HepG2 (cell line): ENCODE results near the gene ASTN2. TPM values are rescaled to one million over a fixed set of nuclear protein-coding genes. Genes with fewer than 3 reads are reported as not detected.

ENCODE experiments used
- ATAC-seq: fragments of 200-7000 bp; cut with Tn5 transposase; 3 replicates; pipeline ENCODE4 v1.9.1; 2020; ENCODE audit warnings: mild to moderate bottlenecking, moderate library complexity
- BruUV-seq: library from RNA; stranded (reverse); fragments of 400-500 nt; replicated peaks from 2 replicates; lab custom pipeline; 2021; lab: Mats Ljungman, UMichigan
- CTCF ChIA-PET: fragments of 300-600 bp; formaldehyde crosslinking; extraction: SDS; loops from one replicate; lab custom pipeline; 2021; ENCODE audit warnings: low total read pairs, inconsistent platforms, low intra/inter-chr PET ratio; lab: Yijun Ruan, JAX
- POLR2A ChIA-PET: fragments of 350-600 bp; sonication (Branson Sonifier 250); formaldehyde crosslinking; loops from one replicate; lab custom pipeline; 2020; ENCODE audit warnings: antibody characterized with exemption, inconsistent platforms; lab: Yijun Ruan, JAX
- DNase-seq: peaks from one replicate; pipeline ENCODE4 v3.0.0-alpha.2; 2015; ENCODE audit warnings: low spot score
- FAIRE-seq: peaks from 3 replicates; lab custom pipeline; 2011; peaks lifted over from hg19 to GRCh38; lab: Jason Lieb, UNC
- H2AFZ ChIP-seq: one replicate; pipeline ENCODE4 v1.6.1; 2011; ENCODE audit warnings: low read length, inconsistent platforms
- H3K27ac ChIP-seq: fragments of 300-600 bp; 3 replicates; pipeline ENCODE4 v1.8.0; 2011; ENCODE audit warnings: mixed run types, mild to moderate bottlenecking, mixed read lengths, low read length, inconsistent platforms; ENCODE audit not compliant: insufficient read depth; ENCODE audit errors: extremely low read length
- H3K27me3 ChIP-seq, 2 experiments: fragments of 200-600 bp in 1 of 2; 2 replicates in 1 of 2; 3 replicates in 1 of 2; pipeline versions ENCODE4 v1.6.0 to v1.8.0; 2011; ENCODE audit warnings: low read length in 2 of 2, mild to moderate bottlenecking in 2 of 2, moderate library complexity in 2 of 2, inconsistent platforms in 1 of 2; ENCODE audit not compliant: insufficient read depth in 2 of 2, control insufficient read depth in 1 of 2
- H3K36me3 ChIP-seq, 2 experiments: fragments of 200-600 bp in 1 of 2; replicated peaks in 1 of 2; 2 replicates in 1 of 2; 3 replicates in 1 of 2; pipeline versions ENCODE4 v1.5.1 to v1.8.0; 2011; ENCODE audit warnings: low read length in 2 of 2, inconsistent platforms in 1 of 2; ENCODE audit not compliant: insufficient read depth in 2 of 2, control insufficient read depth in 1 of 2
- H3K4me1 ChIP-seq: 2 replicates; pipeline ENCODE4 v1.5.1; 2012; ENCODE audit warnings: low read length, inconsistent platforms; ENCODE audit not compliant: insufficient read depth
- H3K4me2 ChIP-seq: 2 replicates; pipeline ENCODE4 v1.6.0; 2011; ENCODE audit warnings: low read depth, low read length, inconsistent platforms
- H3K4me3 ChIP-seq, 3 experiments: fragments of 200-600 bp in 1 of 3; sonication (generic), shearing (Covaris generic) in 1 of 3; replicated peaks in 1 of 3; 2 replicates each; pipeline ENCODE4 v1.5.1; 2011 to 2016; ENCODE audit warnings: low read length in 3 of 3, inconsistent platforms in 2 of 3, low read depth in 2 of 3, mild to moderate bottlenecking in 2 of 3, control low read depth in 1 of 3, mixed read lengths in 1 of 3; ENCODE audit not compliant: insufficient read depth in 1 of 3
- H3K79me2 ChIP-seq: one replicate; pipeline ENCODE4 v1.6.1; 2011; ENCODE audit warnings: low read length, inconsistent platforms; ENCODE audit not compliant: insufficient read depth
- H3K9ac ChIP-seq: 2 replicates; pipeline ENCODE4 v1.6.0; 2011; ENCODE audit warnings: mild to moderate bottlenecking, low read depth, low read length, inconsistent platforms; ENCODE audit not compliant: insufficient read depth
- H3K9me3 ChIP-seq: 2 replicates; pipeline ENCODE4 v1.5.1; 2012; ENCODE audit warnings: mild to moderate bottlenecking, low read length
- H4K20me1 ChIP-seq: 2 replicates; pipeline ENCODE4 v1.6.0; 2011; ENCODE audit warnings: inconsistent platforms, mild to moderate bottlenecking, low read length, moderate library complexity; ENCODE audit not compliant: insufficient read depth
- ARID2 ChIP-seq: sonication (generic); formaldehyde crosslinking; IDR thresholded peaks from 2 replicates; pipeline ENCODE4 v1.8.1; 2022; ENCODE audit warnings: mild to moderate bottlenecking, missing genetic modification reagents, borderline replicate concordance
- HDAC2 ChIP-seq: sonication (generic); formaldehyde crosslinking; IDR thresholded peaks from 2 replicates; pipeline ENCODE4 v1.4.0; 2020; ENCODE audit warnings: missing genetic modification reagents
- HNRNPK ChIP-seq: fragments of 200-400 bp; formaldehyde crosslinking; IDR thresholded peaks from 2 replicates; pipeline ENCODE4 v1.6.1; 2018; ENCODE audit warnings: low read length, low read depth, moderate library complexity, mild to moderate bottlenecking; ENCODE audit not compliant: poor library complexity, severe bottlenecking
- PRMT3 ChIP-seq: sonication (generic); formaldehyde crosslinking; IDR thresholded peaks from 2 replicates; pipeline ENCODE4 v1.8.1; 2022; ENCODE audit warnings: low read depth, mild to moderate bottlenecking, moderate library complexity, missing genetic modification reagents, borderline replicate concordance
- RBAK ChIP-seq: sonication (generic); formaldehyde crosslinking; IDR thresholded peaks from 2 replicates; pipeline ENCODE4 v1.5.1; 2020; ENCODE audit warnings: mild to moderate bottlenecking, missing genetic modification reagents
- ZNF468 ChIP-seq: sonication (generic); formaldehyde crosslinking; IDR thresholded peaks from 2 replicates; pipeline ENCODE4 v1.8.0; 2022; ENCODE audit warnings: mild to moderate bottlenecking, moderate library complexity, missing genetic modification reagents
- ZNF720 ChIP-seq: sonication (generic); formaldehyde crosslinking; IDR thresholded peaks from 2 replicates; pipeline ENCODE4 v1.4.0; 2020; ENCODE audit warnings: missing genetic modification reagents
- WGBS: methylation state at CpG from one replicate; pipeline ENCODE4 v1.1.6; 2017; ENCODE audit warnings: low lambda C conversion rate; 5-methylcytosine and 5-hydroxymethylcytosine counted together
- in situ Hi-C: cut with HindIII; loops from 2 replicates; pipeline ENCODE4 v1.10.0; 2017; ENCODE audit warnings: low pct_unique_long_range_greater_than_20kb; ENCODE audit not compliant: extremely low pct_ligation_motif_present
- intact Hi-C: fragments of 100-400 bp; cut with micrococcal nuclease; formaldehyde crosslinking; loops from one replicate; pipeline ENCODE4 v1.10.0; 2022; ENCODE audit not compliant: unreplicated experiment
- polyA plus RNA-seq, 8 experiments: library from polyadenylated mRNA; depleted of rRNA in 3 of 8; stranded (reverse) in 7 of 8; unstranded in 1 of 8; fragments of >200 nt; fragmentation: Illumina TruSeq in 4 of 8; extraction: Trizol in 4 of 8; gene quantifications; 2 replicates each; pipeline versions ENCODE4 v1.2.1 to v1.2.3, GENCODE V29; 2011 to 2016; ENCODE audit warnings: low read depth in 4 of 8, missing spikeins in 1 of 8, mixed read lengths in 1 of 8; ENCODE audit not compliant: insufficient read depth in 1 of 8
- total RNA-seq, 5 experiments: library from RNA; depleted of rRNA; stranded (reverse); fragments of >200 nt; fragmentation: Illumina TruSeq; extraction: Trizol; gene quantifications; 2 replicates each; pipeline ENCODE4 v1.2.3, GENCODE V29; 2016; ENCODE audit warnings: low read depth in 1 of 5
- TF ChIP-seq, protein P1 (sequence below): sonication (generic); formaldehyde crosslinking; IDR thresholded peaks from 2 replicates; pipeline ENCODE4 v1.4.0; 2020; ENCODE audit warnings: missing genetic modification reagents, borderline replicate concordance
- TF ChIP-seq, protein P2 (sequence below): sonication (generic); formaldehyde crosslinking; IDR thresholded peaks from 2 replicates; pipeline ENCODE4 v1.5.1; 2020; ENCODE audit warnings: mild to moderate bottlenecking, missing genetic modification reagents, moderate library complexity
- TF ChIP-seq, protein P3 (sequence below): sonication (generic); formaldehyde crosslinking; IDR thresholded peaks from 2 replicates; pipeline ENCODE4 v1.5.0; 2020; ENCODE audit warnings: missing genetic modification reagents
- TF ChIP-seq, protein P4 (sequence below): sonication (generic); formaldehyde crosslinking; IDR thresholded peaks from 2 replicates; pipeline ENCODE4 v1.8.0; 2022; ENCODE audit warnings: missing genetic modification reagents, mild to moderate bottlenecking, moderate library complexity, borderline replicate concordance

Gene ASTN2
- total and polyA plus RNA-seq, 2 of the 13 experiments (the other 11 are each of a cell fraction or from before 2014, with no cell fraction given), result 5.2 to 13.5 TPM

DNA sequence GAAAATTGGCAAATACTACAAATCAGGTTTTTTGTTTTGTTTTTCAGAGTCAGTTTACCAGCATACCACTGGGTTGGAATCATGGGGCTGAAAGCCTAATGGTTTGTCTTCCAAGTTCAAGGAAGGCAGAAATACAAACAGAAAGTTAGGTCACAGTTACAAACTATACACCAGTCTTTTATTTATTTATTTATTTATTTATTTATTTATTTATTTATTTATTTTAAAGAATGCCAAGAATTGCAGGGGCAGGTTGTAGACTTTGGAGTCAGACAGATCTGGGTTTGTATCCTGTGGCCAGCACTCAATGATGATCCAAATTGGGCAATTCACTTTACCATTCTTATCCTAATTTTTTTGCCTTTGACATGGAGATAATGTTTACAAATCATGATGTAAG is 353.9 kb downstream of the ASTN2 start (continued):
- TF ChIP-seq ARID2 (CRISPR knock-in tag) (no peak), HNRNPK (no peak)
- TF ChIP-seq, protein P1, sequence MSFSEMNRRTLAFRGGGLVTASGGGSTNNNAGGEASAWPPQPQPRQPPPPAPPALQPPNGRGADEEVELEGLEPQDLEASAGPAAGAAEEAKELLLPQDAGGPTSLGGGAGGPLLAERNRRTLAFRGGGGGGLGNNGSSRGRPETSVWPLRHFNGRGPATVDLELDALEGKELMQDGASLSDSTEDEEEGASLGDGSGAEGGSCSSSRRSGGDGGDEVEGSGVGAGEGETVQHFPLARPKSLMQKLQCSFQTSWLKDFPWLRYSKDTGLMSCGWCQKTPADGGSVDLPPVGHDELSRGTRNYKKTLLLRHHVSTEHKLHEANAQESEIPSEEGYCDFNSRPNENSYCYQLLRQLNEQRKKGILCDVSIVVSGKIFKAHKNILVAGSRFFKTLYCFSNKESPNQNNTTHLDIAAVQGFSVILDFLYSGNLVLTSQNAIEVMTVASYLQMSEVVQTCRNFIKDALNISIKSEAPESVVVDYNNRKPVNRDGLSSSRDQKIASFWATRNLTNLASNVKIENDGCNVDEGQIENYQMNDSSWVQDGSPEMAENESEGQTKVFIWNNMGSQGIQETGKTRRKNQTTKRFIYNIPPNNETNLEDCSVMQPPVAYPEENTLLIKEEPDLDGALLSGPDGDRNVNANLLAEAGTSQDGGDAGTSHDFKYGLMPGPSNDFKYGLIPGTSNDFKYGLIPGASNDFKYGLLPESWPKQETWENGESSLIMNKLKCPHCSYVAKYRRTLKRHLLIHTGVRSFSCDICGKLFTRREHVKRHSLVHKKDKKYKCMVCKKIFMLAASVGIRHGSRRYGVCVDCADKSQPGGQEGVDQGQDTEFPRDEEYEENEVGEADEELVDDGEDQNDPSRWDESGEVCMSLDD, result no peak

DNA sequence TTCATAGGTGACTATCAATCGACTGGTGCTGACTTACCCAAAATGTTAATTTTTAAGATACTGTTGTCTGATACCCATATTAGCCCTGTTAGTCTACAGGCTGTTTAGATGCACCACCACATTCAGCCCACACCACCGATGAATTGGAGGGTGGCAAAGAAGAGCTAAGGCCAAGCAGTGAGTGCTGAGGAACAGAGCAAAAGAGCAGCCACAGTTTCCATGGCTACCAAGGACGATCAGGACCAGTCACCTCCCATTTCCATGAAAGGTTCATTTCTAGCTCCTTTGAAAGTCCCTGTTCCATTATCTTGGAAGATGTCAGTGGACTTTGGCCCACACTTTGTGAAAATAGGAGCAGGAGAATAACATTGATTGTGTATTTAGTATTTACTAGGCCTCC is 364.9 kb downstream of the ASTN2 start:
- no peak overlapping the region for H3K27ac ChIP-seq
- no peak overlapping the region for H3K9ac ChIP-seq
- H3K27me3 ChIP-seq, result no peaks in the 10 kb centered on the region
- H4K20me1 ChIP-seq, result no peaks in the 10 kb centered on the region
- no peak overlapping the region for H2AFZ ChIP-seq
- no peaks in the 10 kb centered on the region for H3K36me3 ChIP-seq
- 24% methylated on average over 3 of the region's 3 CpGs for WGBS
- no peak overlapping the region for H3K4me3 ChIP-seq
- H3K79me2 ChIP-seq, result no peaks in the 10 kb centered on the region
- no peak for ATAC-seq
- FAIRE-seq, result no peak
- no peaks in the 10 kb centered on the region for H3K9me3 ChIP-seq
- intact Hi-C loops, result loop anchor here (5.0 kb wide), 1 partner anchor 148 kb away; no protein-coding TSS in a partner anchor
- no peaks in the 10 kb centered on the region for H3K4me1 ChIP-seq
- DNase-seq, result no peak
- ChIA-PET POLR2A (no interaction called here), CTCF (no interaction called here)
- in situ Hi-C loops, result no loop called here
- H3K4me2 ChIP-seq, result no peak overlapping the region
- TF ChIP-seq, protein P2, sequence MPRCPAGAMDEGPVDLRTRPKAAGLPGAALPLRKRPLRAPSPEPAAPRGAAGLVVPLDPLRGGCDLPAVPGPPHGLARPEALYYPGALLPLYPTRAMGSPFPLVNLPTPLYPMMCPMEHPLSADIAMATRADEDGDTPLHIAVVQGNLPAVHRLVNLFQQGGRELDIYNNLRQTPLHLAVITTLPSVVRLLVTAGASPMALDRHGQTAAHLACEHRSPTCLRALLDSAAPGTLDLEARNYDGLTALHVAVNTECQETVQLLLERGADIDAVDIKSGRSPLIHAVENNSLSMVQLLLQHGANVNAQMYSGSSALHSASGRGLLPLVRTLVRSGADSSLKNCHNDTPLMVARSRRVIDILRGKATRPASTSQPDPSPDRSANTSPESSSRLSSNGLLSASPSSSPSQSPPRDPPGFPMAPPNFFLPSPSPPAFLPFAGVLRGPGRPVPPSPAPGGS (CRISPR knock-in tag), result no peak
- TF ChIP-seq, protein P3, sequence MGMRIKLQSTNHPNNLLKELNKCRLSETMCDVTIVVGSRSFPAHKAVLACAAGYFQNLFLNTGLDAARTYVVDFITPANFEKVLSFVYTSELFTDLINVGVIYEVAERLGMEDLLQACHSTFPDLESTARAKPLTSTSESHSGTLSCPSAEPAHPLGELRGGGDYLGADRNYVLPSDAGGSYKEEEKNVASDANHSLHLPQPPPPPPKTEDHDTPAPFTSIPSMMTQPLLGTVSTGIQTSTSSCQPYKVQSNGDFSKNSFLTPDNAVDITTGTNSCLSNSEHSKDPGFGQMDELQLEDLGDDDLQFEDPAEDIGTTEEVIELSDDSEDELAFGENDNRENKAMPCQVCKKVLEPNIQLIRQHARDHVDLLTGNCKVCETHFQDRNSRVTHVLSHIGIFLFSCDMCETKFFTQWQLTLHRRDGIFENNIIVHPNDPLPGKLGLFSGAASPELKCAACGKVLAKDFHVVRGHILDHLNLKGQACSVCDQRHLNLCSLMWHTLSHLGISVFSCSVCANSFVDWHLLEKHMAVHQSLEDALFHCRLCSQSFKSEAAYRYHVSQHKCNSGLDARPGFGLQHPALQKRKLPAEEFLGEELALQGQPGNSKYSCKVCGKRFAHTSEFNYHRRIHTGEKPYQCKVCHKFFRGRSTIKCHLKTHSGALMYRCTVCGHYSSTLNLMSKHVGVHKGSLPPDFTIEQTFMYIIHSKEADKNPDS (CRISPR knock-in tag), result no peak
- no peak for TF ChIP-seq RBAK (CRISPR knock-in tag)
- no peak for TF ChIP-seq ZNF468 (CRISPR knock-in tag)
- TF ChIP-seq HDAC2 (CRISPR knock-in tag), result no peak
- TF ChIP-seq, protein P4, sequence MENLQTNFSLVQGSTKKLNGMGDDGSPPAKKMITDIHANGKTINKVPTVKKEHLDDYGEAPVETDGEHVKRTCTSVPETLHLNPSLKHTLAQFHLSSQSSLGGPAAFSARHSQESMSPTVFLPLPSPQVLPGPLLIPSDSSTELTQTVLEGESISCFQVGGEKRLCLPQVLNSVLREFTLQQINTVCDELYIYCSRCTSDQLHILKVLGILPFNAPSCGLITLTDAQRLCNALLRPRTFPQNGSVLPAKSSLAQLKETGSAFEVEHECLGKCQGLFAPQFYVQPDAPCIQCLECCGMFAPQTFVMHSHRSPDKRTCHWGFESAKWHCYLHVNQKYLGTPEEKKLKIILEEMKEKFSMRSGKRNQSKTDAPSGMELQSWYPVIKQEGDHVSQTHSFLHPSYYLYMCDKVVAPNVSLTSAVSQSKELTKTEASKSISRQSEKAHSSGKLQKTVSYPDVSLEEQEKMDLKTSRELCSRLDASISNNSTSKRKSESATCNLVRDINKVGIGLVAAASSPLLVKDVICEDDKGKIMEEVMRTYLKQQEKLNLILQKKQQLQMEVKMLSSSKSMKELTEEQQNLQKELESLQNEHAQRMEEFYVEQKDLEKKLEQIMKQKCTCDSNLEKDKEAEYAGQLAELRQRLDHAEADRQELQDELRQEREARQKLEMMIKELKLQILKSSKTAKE (CRISPR knock-in tag), result no peak
- no peak for TF ChIP-seq ZNF720 (CRISPR knock-in tag)
- TF ChIP-seq PRMT3, result no peak
- no TSS peak for BruUV-seq
